GM12873 (cell line): Measurements from ENCODE around the gene ANXA3.

ENCODE experiments used
- TF ChIP-seq, protein P1 (sequence below): IDR thresholded peaks from 2 replicates; pipeline ENCODE4 v1.5.1; 2012; ENCODE audit warnings: low read depth, mild to moderate bottlenecking, moderate library complexity, low read length, control low read depth; ENCODE audit not compliant: insufficient read depth; ENCODE audit errors: missing control alignments

Gene ANXA3

GRCh38 chr4:78517050-78517652 lies 34.4 kb upstream of the ANXA3 start:
- TF ChIP-seq, protein P1, sequence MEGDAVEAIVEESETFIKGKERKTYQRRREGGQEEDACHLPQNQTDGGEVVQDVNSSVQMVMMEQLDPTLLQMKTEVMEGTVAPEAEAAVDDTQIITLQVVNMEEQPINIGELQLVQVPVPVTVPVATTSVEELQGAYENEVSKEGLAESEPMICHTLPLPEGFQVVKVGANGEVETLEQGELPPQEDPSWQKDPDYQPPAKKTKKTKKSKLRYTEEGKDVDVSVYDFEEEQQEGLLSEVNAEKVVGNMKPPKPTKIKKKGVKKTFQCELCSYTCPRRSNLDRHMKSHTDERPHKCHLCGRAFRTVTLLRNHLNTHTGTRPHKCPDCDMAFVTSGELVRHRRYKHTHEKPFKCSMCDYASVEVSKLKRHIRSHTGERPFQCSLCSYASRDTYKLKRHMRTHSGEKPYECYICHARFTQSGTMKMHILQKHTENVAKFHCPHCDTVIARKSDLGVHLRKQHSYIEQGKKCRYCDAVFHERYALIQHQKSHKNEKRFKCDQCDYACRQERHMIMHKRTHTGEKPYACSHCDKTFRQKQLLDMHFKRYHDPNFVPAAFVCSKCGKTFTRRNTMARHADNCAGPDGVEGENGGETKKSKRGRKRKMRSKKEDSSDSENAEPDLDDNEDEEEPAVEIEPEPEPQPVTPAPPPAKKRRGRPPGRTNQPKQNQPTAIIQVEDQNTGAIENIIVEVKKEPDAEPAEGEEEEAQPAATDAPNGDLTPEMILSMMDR = peak; percentile 24

DNA sequence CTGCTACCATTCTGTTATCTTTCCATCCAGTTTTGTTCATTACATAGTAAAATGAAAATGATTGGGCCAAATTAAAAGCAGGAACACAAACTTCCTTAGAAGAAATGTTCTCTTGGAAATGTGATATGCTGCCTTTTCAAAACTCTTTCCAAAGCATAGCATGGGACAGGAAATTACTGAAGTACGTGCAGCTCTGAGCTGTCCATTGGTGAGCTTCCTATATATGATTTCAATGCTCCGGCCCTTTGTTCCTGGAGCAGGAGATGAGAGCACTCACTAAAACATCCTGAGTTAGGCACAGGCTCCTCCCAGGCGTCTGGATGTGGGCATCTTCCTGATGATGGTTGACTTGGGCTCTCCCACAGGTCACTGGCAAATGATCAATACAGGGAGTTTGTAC lies 33.0 kb upstream of the ANXA3 start:
- TF ChIP-seq, protein P1 = no peak

- TF ChIP-seq, protein P1 = no peak
Observed at GRCh38 chr4:78519962-78520361, 31.6 kb upstream of the ANXA3 start.

- TF ChIP-seq, protein P1 = no peak
Observed at GRCh38 chr4:78520808-78521226, 30.8 kb upstream of the ANXA3 start.

GRCh38 chr4:78524009-78524408 lies 27.6 kb upstream of the ANXA3 start:
- TF ChIP-seq, protein P1 = no peak

DNA sequence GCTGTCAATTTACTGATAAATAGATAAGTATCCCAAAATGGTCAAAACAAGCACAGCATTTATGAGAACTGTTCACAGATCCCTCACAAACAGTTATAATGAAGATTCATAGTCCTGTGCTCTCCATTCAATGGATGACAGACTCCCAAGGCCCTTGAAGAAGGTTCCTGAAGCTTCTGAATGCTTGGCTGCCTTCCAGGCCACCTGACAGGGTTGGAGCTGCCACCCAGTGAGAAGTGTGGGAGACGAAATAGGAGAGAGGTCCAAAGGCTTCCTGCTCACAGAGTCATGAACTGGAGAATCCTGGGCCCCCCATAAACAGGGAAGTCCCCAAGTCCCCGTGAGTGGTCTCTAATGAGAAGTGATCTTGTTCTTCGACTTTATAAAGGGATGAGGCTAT lies 26.0 kb upstream of the ANXA3 start:
- TF ChIP-seq, protein P1 = no peak

GRCh38 chr4:78527103-78527502 lies 24.5 kb upstream of the ANXA3 start:
- TF ChIP-seq, protein P1 = no peak
